SU-DHL-6 (cell line): ENCODE results near the gene OR5K4.

Experiments used
- EZH2phosphoT487 ChIP-seq: fragments of 200-600 bp; sonication (generic), shearing (Covaris generic); conservative IDR thresholded peaks from 2 replicates; pipeline ENCODE4 v1.6.1; 2018; ENCODE audit warnings: mild to moderate bottlenecking, antibody characterized with exemption, low read length, moderate library complexity, mixed read lengths
- TF ChIP-seq, protein P1 (sequence below): fragments of 200-600 bp; sonication (generic); IDR thresholded peaks from one replicate; pipeline ENCODE4 v1.5.1; 2017; ENCODE audit warnings: antibody characterized with exemption, mild to moderate bottlenecking, low read length, moderate library complexity; ENCODE audit not compliant: insufficient read depth, poor library complexity, severe bottlenecking

GRCh38 chr3:98325055-98325454, 28.6 kb upstream of the OR5K4 start:
- TF ChIP-seq, protein P1, sequence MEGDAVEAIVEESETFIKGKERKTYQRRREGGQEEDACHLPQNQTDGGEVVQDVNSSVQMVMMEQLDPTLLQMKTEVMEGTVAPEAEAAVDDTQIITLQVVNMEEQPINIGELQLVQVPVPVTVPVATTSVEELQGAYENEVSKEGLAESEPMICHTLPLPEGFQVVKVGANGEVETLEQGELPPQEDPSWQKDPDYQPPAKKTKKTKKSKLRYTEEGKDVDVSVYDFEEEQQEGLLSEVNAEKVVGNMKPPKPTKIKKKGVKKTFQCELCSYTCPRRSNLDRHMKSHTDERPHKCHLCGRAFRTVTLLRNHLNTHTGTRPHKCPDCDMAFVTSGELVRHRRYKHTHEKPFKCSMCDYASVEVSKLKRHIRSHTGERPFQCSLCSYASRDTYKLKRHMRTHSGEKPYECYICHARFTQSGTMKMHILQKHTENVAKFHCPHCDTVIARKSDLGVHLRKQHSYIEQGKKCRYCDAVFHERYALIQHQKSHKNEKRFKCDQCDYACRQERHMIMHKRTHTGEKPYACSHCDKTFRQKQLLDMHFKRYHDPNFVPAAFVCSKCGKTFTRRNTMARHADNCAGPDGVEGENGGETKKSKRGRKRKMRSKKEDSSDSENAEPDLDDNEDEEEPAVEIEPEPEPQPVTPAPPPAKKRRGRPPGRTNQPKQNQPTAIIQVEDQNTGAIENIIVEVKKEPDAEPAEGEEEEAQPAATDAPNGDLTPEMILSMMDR = no peak
- no peak for TF ChIP-seq EZH2phosphoT487
